Breast epithelium (tissue), 3 donors: ENCODE measurements around the gene SEMA4D.

ENCODE experiments used
- POLR2A ChIP-seq: fragments of 450-650 bp; IDR thresholded peaks from one replicate; pipeline ENCODE4 v1.6.1; 2016; ENCODE audit warnings: antibody characterized with exemption, mild to moderate bottlenecking, moderate library complexity
- POLR2AphosphoS5 ChIP-seq, 3 donors: sonication (generic); formaldehyde crosslinking; IDR thresholded peaks; one replicate each; pipeline ENCODE4 v1.6.1; 2017; ENCODE audit warnings: antibody characterized with exemption in 3 of 3
- TF ChIP-seq, protein P1 (sequence below), 3 donors: fragments of 450-650 bp; IDR thresholded peaks; one replicate each; pipeline ENCODE4 v1.5.1; 2016 to 2017; ENCODE audit warnings: antibody characterized with exemption in 3 of 3, mild to moderate bottlenecking in 3 of 3, moderate library complexity in 3 of 3

DNA sequence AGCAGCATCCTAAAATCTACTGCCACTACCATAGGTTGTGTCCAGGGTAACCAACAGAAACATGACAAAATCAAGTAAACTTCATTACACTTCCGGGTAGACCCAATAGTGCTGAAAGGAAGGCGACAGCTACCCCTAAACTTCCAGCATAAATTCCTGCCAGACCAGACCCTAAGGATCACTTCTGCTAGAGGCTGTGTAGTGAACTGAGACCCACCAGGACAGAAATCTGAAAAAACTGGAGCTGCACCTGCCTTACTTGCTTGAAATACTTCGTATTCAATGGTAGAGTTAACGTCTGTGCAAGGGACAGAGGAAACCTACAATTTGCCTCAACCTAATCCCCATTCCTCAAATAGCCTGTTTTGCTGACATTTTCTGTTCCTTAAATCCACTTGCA, 180.6 kb downstream of the SEMA4D start:
- TF ChIP-seq, protein P1, sequence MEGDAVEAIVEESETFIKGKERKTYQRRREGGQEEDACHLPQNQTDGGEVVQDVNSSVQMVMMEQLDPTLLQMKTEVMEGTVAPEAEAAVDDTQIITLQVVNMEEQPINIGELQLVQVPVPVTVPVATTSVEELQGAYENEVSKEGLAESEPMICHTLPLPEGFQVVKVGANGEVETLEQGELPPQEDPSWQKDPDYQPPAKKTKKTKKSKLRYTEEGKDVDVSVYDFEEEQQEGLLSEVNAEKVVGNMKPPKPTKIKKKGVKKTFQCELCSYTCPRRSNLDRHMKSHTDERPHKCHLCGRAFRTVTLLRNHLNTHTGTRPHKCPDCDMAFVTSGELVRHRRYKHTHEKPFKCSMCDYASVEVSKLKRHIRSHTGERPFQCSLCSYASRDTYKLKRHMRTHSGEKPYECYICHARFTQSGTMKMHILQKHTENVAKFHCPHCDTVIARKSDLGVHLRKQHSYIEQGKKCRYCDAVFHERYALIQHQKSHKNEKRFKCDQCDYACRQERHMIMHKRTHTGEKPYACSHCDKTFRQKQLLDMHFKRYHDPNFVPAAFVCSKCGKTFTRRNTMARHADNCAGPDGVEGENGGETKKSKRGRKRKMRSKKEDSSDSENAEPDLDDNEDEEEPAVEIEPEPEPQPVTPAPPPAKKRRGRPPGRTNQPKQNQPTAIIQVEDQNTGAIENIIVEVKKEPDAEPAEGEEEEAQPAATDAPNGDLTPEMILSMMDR (IDR thresholded peaks at IDR 0.05), result no peak
- TF ChIP-seq POLR2AphosphoS5 (IDR thresholded peaks at IDR 0.05) (no peak), POLR2A (no peak)
